Dermis microvascular lymphatic vessel endothelial cell (primary cell): Measurements from ENCODE around the gene HYPK. TPM values are rescaled to one million over a fixed set of nuclear protein-coding genes. Genes with fewer than 3 reads are reported as not detected.
"Not testable (repeated sequence)": the region's sequence is repeated elsewhere in the genome, so short reads cannot be mapped to it uniquely, and the experiment has no call there.

Experiments used
- DNase-seq, 2 donors: peaks; one replicate each; pipeline versions ENCODE4 v3.0.0 to v3.0.0-alpha.2; 2010; ENCODE audit warnings: low read depth in 2 of 2
- total RNA-seq: library from RNA; depleted of rRNA; stranded (reverse); fragments of >200 nt; gene quantifications from 2 replicates; pipeline ENCODE4 v1.2.1, GENCODE V29; 2014

The HYPK gene
- total RNA-seq, 1 donor from 2014 or later: 4.7 TPM

- DNase-seq: no peak
Measured at GRCh38 chr15:43795197-43795596, 5.2 kb upstream of the HYPK start.

GRCh38 chr15:43795997-43796396 is 4.4 kb upstream of the HYPK start:
- DNase-seq: no peak

GRCh38 chr15:43796566-43796965 is 3.8 kb upstream of the HYPK start:
- DNase-seq: no peak

- DNase-seq: peak in 1 of 2 donors; percentile 5
Measured at GRCh38 chr15:43799209-43799944, 1.0 kb upstream of the HYPK start.

- DNase-seq: peak in 1 of 2 donors; percentile 3
Measured at GRCh38 chr15:43799945-43800285, 484 bp upstream of the HYPK start, which contains the start of gene SERINC4. Gene SERINC4 (minus strand): TSS chr15:43800220. CDS start chr15:43799986, 234 bp downstream.

GRCh38 chr15:43802676-43803075 is 2.3 kb downstream of the HYPK start:
- not testable (repeated sequence) for DNase-seq

- DNase-seq: no peak
Measured at GRCh38 chr15:43808435-43808950, 8.1 kb downstream of the HYPK start.

- DNase-seq: no peak
Measured at GRCh38 chr15:43808960-43809678, 8.7 kb downstream of the HYPK start.

GRCh38 chr15:43815064-43815463 is 14.7 kb downstream of the HYPK start:
- not testable (repeated sequence) for DNase-seq

- no peak for DNase-seq
Measured at GRCh38 chr15:43821505-43821904, 21.1 kb downstream of the HYPK start.

GRCh38 chr15:43824302-43825246 is 24.2 kb downstream of the HYPK start, which contains the start of gene MFAP1:
Gene MFAP1 (minus strand): TSS chr15:43824690. CDS start chr15:43824569, 121 bp downstream.
- peak; percentile 95 to 97 for DNase-seq

GRCh38 chr15:43825305-43825704 is 24.9 kb downstream of the HYPK start:
- not testable (repeated sequence) for DNase-seq

- DNase-seq: no peak
Measured at GRCh38 chr15:43826029-43826507, 25.7 kb downstream of the HYPK start.

- peak in 1 of 2 donors; percentile 81 for DNase-seq
Measured at GRCh38 chr15:43826508-43827341, 26.3 kb downstream of the HYPK start, which contains the start of gene WDR76. Gene WDR76 (plus strand): TSS chr15:43827002. CDS start chr15:43827033, 31 bp downstream.

GRCh38 chr15:43828061-43828657 is 27.8 kb downstream of the HYPK start:
- DNase-seq: no peak

GRCh38 chr15:43829951-43830540 is 29.6 kb downstream of the HYPK start:
- DNase-seq: not testable (repeated sequence)

GRCh38 chr15:43830691-43831275 is 30.4 kb downstream of the HYPK start:
- DNase-seq: not testable (repeated sequence)

GRCh38 chr15:43831519-43832052 is 31.2 kb downstream of the HYPK start:
- not testable (repeated sequence) for DNase-seq

- DNase-seq: not testable (repeated sequence)
Measured at GRCh38 chr15:43832485-43832884, 32.1 kb downstream of the HYPK start.
